Measurements from ENCODE around the gene NAPEPLD.
A peak's percentile ranks its signal among the peaks of the same experiment; 100 is the strongest.
"Not testable (repeated sequence)": the region's sequence is repeated elsewhere in the genome, so short reads cannot be mapped to it uniquely, and the experiment has no call there.

The NAPEPLD gene

GRCh38 chr7:103148994-103149807, at the start of gene NAPEPLD:
Gene NAPEPLD, minus strand, starts transcription at chr7:103149099. Its CDS starts 20,323 bp downstream, at chr7:103128776.
- peak; percentile 92 for DNase-seq (ENCODE audit: low read depth)
- H3K4me3 ChIP-seq (ENCODE audit: low read depth, low read length), result peak within 1 kb of the TSS; percentile 78
- no peak for TF ChIP-seq CTCF (IDR thresholded peaks at IDR 0.05; ENCODE audit: insufficient read depth, low read depth, low read length, missing control alignments)

DNA sequence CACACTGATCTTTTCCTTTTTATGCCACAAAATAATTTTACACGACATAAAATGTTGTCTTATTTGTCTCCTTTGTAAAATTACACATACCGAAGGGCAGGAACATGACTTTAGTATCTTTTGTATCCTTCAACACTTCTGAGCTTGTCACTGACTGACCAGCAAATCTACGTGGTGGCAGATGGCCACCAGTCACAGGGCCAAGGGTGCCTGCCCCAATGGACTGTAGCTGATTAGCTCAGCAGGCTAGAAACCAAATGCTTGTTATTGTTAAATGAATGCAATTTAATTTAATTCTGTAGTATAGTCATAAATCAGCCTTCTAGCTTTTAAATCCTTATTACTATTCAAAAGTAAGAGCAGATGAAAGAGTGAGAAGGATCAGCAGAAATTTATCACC, 49.2 kb upstream of the NAPEPLD start:
- DNase-seq (ENCODE audit: low read depth); H3K4me3 ChIP-seq (ENCODE audit: low read depth, low read length): not testable (repeated sequence)

GRCh38 chr7:103195364-103195763, 46.5 kb upstream of the NAPEPLD start:
- H3K4me3 ChIP-seq (ENCODE audit: low read depth, low read length); DNase-seq (ENCODE audit: low read depth): not testable (repeated sequence)

DNA sequence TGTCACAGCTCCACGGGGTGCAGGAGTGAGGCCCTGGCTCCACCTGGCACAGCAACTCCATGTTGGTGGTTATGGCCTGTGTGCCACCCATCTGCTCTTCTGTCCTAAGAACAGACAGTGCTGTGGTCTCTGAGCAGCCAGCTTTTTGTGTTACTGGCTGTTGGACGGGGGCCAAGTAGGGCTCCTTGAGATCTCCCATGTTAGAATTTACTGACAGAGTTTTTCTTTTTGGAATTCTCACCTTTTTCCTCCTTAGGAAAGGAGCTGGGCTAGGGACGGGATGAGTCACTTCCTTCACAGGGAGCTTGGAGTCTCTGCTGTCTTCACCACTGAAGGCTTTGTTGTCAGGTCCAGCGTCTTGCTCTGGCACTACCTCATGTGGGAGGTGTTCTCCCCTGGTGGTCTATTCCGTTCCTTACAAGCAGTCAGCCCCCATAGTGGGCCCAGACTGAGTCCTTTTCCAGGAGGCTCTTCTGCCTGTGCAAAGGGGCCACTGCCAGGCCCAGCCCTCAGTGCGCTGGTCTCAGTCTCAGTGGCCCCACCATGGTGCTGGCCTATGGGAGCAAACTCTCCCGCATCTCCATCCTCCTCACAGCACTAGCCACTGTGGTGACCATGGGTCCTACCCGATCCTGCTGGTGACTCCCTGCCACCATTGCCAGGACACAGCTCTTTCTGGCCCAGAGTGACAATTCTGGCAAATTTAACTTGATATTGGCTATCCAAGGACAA, 23.7 kb upstream of the NAPEPLD start:
- not testable (repeated sequence) for DNase-seq (ENCODE audit: low read depth)

GRCh38 chr7:103171695-103172414, 23.0 kb upstream of the NAPEPLD start:
- not testable (repeated sequence) for DNase-seq (ENCODE audit: low read depth); H3K4me3 ChIP-seq (ENCODE audit: low read depth, low read length)

More for the DNA sequence above, 23.7 kb upstream of the NAPEPLD start:
- H3K4me3 ChIP-seq (ENCODE audit: low read depth, low read length), result not testable (repeated sequence)

DNA sequence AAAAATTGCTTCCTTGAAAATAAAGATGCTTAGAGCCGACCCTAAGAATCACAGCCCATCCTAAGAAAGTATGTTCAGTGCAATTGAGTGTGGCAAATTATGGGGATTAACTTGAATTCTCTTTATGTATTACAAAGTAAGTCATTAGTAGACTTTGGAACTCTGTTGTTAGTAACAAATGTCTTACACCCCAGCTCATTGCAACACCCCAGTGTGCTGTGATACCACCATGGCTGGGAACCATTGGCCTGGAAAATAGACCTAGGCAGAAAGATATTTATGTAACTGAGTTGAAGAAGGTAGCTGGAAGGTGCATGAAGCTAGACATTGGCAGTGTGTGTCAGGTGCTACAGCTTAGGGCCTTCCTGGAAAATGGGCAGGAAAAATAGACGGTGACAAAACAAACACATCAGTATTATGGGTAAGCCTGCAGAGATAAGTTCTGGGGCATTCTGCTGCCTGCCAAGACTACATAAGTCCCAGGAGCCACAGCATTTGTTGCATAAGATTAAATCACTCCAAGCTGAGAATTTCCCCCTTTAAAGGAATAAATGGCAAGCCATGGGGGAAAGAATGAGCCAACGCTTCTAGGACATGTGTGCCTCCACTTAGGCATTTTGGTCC, 18.1 kb upstream of the NAPEPLD start:
- DNase-seq (ENCODE audit: low read depth); H3K4me3 ChIP-seq (ENCODE audit: low read depth, low read length): not testable (repeated sequence)

- not testable (repeated sequence) for DNase-seq (ENCODE audit: low read depth); H3K4me3 ChIP-seq (ENCODE audit: low read depth, low read length)
Observed at GRCh38 chr7:103163087-103163825, 14.4 kb upstream of the NAPEPLD start.

GRCh38 chr7:103162641-103163040, 13.7 kb upstream of the NAPEPLD start:
- not testable (repeated sequence) for DNase-seq (ENCODE audit: low read depth); H3K4me3 ChIP-seq (ENCODE audit: low read depth, low read length)

GRCh38 chr7:103161998-103162616, 13.2 kb upstream of the NAPEPLD start:
- H3K4me3 ChIP-seq (ENCODE audit: low read depth, low read length); DNase-seq (ENCODE audit: low read depth): not testable (repeated sequence)

DNA sequence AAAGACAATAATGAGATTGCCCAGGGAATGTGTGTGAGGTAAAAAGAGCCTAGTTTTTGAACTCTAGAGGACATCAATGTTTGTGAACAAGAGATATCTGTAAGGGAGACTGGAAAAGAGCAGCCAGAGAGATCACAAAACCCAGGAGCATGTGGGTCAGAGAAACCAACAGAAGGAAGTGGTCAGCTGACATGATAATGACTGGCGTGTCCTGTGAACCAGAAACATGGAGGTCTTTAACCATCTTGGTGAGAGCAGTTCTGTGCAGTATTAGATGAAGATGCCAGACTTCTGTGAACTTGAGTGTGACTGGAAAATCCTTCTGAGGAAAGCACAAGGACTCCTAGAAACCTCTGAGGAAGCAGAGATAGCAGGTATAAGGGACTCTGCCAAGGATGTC, 10.2 kb upstream of the NAPEPLD start:
- not testable (repeated sequence) for H3K4me3 ChIP-seq (ENCODE audit: low read depth, low read length); DNase-seq (ENCODE audit: low read depth)

DNA sequence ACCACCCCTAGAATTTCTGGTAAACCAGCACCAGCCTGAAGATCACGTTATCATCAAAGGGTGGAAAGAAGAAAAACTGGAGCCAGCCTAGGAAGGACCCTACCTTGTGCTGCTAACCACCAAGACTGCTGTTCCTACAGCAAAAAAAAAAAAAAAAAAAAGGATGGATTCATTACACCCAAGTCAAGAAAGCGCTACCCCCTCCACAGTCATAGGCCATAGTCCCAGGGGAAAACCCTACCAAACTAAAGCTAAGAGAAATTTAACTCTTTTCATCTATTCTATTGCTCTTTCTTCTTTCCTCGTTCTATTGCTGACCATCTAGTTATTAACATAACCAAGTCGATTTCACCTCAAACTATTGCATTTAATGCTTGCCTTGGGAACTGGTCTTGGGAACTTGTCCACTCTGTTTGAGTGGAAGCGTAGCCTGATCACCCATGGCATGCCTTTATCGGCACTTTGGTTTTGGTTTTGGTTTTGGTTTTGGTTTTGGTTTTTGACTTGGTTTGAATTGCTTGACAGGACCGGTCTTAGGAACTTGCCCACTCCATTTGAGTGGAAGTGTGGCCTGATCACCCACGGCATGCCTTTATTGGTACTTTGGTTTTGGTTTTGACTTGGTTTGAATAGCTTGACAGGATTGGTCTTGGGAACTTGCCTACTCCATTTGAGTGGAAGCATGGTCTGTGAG, 6.6 kb upstream of the NAPEPLD start:
- not testable (repeated sequence) for H3K4me3 ChIP-seq (ENCODE audit: low read depth, low read length)
- peak; percentile 26 for DNase-seq (ENCODE audit: low read depth)
